Measurements from ENCODE around the gene CXCL11.
"Not testable (repeated sequence)": the region's sequence is repeated elsewhere in the genome, so short reads cannot be mapped to it uniquely, and the experiment has no call there.

The CXCL11 gene

DNA sequence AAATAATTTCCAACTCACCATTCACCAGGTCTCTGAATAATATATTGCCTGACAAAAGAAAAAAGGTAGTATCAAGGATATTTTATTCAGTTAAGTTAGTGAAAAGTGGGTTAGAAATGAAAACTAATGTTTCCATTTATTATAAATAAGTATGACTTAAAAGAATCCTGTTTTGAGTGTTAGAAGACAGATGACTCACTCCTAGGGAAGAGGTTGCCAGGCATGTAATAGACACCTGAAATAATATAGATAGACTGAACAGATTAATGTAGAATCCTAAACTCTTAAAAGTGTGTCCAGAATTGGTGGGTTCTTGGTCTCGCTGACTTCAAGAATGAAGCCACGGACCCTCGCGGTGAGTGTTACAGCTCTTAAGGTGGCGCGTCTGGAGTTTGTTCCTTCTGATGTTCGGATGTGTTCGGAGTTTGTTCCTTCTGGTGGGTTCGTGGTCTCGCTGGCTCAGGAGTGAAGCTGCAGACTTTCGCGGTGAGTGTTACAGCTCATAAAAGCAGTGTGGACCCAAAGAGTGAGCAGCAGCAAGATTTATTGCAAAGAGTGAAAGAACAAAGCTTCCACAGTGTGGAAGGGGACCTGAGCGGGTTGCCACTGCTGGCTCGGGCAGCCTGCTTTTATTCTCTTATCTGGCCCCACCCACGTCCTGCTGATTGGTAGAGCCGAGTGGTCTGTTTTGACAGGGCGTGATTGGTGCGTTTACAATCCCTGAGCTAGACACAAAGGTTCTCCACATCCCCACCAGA is 6.5 kb upstream of the CXCL11 start:
- not testable (repeated sequence) for DNase-seq

DNA sequence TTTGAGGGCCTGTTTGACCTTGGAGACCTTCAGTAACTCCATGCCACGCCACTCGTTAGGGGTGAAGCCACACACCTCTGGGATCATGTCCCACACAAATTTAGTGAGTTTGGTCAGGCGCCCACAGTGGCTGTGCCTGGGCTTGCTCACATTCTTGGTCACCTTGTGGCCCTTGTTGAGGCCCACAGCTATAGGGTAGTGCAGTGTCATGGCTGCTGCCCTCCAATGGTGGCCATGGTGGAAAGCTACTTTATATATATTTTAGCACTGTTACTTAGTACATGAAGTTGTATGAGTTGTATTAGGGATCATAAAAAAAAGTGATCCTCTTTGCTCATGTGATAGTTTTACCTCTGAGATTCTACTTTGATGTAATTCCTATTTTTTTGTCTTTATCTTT is 985 bp upstream of the CXCL11 start:
- DNase-seq, result no peak

GRCh38 chr4:76035141-76035540 is 729 bp downstream of the CXCL11 start:
- no peak for DNase-seq

DNA sequence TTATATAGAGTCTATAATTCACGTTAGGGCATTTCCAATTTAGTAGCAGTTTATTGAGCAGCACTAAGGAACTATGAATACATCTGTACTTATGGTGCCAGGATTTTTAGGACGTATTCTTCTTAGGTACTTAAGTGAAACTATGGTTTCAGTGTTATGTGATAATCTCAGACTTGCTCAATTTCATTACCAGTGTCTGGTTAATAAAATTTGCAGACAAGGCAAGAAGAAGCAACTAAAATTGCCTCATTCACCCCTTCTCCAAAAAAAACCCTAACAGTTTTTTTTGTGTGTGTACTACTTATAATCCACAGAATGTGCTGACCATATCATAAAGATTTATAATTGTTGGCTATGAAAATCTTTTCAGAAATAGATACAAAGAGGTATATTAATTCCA is 6.6 kb downstream of the CXCL11 start:
- DNase-seq, result no peak

DNA sequence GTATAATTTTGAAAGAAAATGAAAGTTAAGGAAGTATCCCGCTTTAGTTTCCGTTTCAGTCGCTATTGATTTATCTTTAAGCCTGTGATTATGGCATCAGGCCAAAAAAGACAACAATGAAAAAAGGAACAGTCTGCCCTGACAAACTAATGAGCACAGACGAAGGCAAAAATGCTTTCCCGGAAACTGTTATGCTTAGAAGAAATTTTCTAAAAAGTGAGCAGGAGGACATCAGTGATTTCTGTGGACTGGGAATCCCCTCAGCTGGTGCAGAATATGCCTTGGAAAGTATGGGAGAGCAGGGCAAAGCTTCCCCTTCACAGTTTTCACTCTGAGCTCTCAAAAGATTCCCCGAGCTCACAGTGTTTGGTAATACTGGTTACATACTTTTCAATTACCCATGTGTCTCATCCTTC is 7.5 kb downstream of the CXCL11 start:
- no peak for DNase-seq

GRCh38 chr4:76024065-76024464 is 11.8 kb downstream of the CXCL11 start:
- DNase-seq, result no peak

DNA sequence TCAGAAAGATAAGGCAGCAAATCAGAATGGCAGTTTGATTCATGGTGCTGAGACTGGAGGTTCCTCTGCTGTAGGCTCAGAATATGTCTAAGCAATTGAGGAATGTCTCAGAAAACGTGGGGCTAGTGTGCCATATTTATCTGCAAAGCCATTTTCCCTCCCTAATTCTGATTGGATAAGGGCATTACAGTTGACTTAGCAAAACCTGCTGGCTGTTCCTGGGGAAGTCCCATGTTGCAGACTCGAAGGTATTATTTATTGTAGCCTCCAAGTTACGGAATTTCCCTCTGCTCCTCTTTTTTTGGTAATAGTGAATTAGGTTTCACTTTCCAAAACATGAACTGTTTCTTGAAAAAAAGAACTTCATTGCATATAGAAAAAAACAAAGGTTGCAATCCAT is 12.5 kb downstream of the CXCL11 start, which contains the start of gene CXCL10:
Gene CXCL10, minus strand, starts transcription at position 109 of the 400 bp plus-strand sequence. Its CDS starts 66 bp downstream, at position 43.
- no peak for DNase-seq

DNA sequence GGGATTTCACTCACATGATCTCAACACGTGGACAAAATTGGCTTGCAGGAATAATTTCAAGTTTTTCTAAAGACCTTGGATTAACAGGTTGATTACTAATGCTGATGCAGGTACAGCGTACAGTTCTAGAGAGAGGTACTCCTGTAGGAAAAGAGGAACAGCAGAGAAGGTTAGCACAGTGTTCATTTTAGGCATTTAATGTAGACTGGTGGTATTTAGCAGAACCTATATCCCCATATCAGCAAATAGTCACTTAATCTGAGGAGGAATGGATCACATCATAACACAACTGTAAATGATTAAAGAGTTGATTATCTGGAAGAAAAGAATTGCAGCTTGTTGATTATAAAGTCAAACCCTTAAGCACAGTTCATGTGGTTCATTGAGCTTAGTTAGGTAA is 13.2 kb downstream of the CXCL11 start:
- DNase-seq, result no peak

DNA sequence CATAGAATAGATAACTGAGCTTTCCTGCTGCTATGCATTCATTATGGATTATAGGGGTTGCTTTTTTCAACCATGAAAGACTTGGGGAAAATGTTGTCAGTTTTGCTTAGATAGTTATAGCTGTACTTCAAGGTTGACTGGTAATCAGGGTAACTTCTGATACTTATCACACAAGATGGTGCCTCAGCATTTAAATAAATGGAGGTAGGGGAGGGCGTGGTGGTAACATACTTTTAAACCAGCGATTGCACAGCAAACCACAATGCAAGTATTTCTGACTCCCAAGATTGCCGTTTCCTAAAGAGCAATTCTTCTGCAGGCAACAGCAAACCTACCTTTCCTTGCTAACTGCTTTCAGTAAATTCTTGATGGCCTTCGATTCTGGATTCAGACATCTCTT is 13.8 kb downstream of the CXCL11 start:
- DNase-seq, result no peak

DNA sequence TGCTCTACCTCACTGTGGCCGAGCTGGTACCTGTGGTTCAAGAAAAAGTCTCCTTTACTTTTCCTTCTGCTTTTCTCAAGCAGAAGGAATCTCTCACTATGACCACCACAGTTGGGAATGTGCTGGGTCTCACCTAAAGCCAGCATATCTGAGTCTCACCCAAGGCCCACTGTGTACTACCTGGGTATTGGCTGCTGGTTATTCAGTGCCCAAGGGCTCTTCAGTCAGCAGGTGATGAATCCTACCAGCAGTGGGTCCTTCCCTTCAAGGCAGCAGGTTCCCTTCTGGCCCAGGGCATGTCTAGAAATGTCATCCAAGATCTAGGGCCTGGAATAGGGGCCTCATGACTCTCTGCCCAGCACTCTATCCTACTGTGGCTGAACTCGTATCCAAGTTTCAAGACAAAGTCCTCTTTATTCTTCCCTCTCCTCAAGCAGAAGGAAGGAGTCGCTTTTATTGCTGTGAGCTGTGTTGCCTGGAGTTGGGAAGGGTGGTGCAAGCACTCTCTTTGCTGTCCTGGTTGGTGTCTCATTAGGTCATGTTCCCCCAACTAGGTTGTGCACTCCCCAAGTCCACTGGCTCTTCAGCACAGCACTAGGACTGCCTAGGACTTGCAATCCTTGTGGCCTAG is 18.7 kb downstream of the CXCL11 start:
- DNase-seq, result no peak

DNA sequence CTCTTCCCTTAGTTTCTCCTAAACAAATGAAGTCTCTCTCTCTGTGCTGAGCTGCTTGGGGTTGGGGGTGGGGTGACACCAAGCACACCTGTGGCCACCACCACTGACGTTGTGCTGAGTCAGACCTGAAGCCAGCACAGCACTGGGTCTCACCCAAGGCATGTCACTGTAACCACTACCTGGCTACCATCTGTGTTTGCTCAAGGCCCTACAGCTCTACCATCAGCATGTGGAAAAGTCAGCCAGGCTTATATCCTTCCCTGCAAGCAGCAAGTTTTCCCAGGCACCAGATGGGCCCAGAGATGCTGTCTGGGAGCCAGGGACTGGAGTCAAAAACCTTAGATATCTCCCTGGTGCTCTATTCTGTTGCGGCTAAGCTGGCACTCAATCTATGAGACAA is 19.5 kb downstream of the CXCL11 start:
- no peak for DNase-seq

GRCh38 chr4:76013540-76013939 is 22.3 kb downstream of the CXCL11 start:
- DNase-seq, result no peak

GRCh38 chr4:76012388-76012801 is 23.5 kb downstream of the CXCL11 start:
- DNase-seq, result no peak

GRCh38 chr4:76011700-76012387 is 24.0 kb downstream of the CXCL11 start:
- no peak for DNase-seq

- no peak for DNase-seq
Measured at GRCh38 chr4:76011018-76011670, 24.7 kb downstream of the CXCL11 start.

DNA sequence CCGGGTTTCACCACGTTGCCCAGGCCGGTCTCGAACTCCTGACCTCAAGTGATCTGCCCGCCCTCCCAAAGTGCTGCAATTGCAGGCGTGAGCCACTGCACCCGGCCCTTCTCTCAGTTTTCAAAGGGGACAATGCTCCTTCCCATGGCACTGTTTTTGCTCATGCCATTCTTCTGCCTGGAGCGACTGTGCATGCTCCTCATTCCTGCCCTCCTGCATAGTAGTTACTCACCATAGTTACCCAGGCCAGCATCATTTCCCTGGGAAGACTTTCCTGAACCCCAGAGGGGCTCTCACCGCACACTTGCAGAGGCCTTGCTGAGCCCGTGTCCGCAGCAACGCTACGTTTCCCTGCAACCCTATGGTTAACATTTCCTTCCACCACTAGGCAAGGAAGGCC is 25.3 kb downstream of the CXCL11 start:
- no peak for DNase-seq

GRCh38 chr4:76009311-76009710 is 26.6 kb downstream of the CXCL11 start:
- DNase-seq, result no peak

- DNase-seq, result no peak
Measured at GRCh38 chr4:76007089-76007862, 28.6 kb downstream of the CXCL11 start, which contains the start of gene CXCL9. TSS of gene CXCL9 (minus strand) at chr4:76007509. CDS start at chr4:76007449, 60 bp downstream.

DNA sequence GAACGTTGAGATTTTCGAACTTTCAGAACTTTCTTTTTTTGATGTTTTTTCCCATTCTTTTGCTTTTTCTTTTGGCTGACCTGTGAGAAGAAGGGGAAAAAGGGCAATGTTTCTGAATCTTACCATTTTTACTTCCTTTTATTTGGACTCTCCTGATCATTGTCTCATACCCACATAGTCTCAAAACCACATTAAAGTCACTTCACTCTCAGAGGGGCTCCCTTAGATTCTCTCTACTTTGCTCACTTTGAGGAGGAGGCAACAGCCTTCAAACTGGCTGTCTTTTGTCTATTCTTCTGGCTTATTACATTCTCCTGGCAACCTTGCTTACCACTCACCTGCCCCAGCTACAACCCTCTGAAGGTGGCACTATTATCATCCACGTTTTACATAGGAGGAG is 32.2 kb downstream of the CXCL11 start:
- no peak for DNase-seq

- no peak for DNase-seq
Measured at GRCh38 chr4:76003035-76003434, 32.8 kb downstream of the CXCL11 start.

DNA sequence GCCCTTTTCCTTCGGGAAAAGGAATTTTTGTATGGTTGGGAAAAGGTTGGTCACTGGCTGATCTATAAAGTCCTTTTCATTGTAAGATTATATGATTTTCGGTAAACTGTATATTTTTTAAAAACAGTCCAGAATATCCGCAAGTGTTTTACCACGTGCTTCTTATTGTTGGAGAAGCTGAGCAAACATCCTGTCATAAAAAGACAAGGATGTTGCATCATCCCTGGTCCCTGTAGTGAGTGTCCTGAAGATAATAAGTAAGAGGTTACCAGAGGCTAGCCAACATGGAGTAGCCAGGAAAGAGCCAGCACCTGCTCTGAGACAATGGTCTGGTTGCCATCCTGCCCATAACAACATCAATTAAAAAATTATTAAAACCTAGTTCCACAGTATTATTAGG is 33.7 kb downstream of the CXCL11 start:
- no peak for DNase-seq

GRCh38 chr4:76001700-76002099 is 34.2 kb downstream of the CXCL11 start:
- DNase-seq, result no peak

- DNase-seq, result no peak
Measured at GRCh38 chr4:76000279-76000678, 35.6 kb downstream of the CXCL11 start.

Data from activated T-cell treated with anti-CD3 and anti-CD28 coated beads, Interleukin-2, amount 50 U/mL, for 1 hour (primary cell).